HG03060 (cell line): ENCODE measurements around the gene CSNK1A1.

Experiments
- ATAC-seq: cut with Tn5 transposase; IDR thresholded peaks from one replicate; pipeline ENCODE4 v1.9.1; 2021; ENCODE audit warnings: low read depth, moderate number of reproducible peaks; ENCODE audit not compliant: unreplicated experiment

The CSNK1A1 gene

GRCh38 chr5:149495673-149496072 is 55.6 kb downstream of the CSNK1A1 start:
- no peak for ATAC-seq

- no peak for ATAC-seq
Observed at GRCh38 chr5:149493316-149493715, 57.9 kb downstream of the CSNK1A1 start.

GRCh38 chr5:149492781-149493180 is 58.5 kb downstream of the CSNK1A1 start:
- ATAC-seq, result no peak

GRCh38 chr5:149490599-149491485 is 60.4 kb downstream of the CSNK1A1 start:
- no peak for ATAC-seq

- ATAC-seq, result no peak
Observed at GRCh38 chr5:149489605-149490037, 61.6 kb downstream of the CSNK1A1 start.

GRCh38 chr5:149488645-149489306 is 62.5 kb downstream of the CSNK1A1 start:
- no peak for ATAC-seq

GRCh38 chr5:149487672-149488071 is 63.6 kb downstream of the CSNK1A1 start:
- no peak for ATAC-seq

- ATAC-seq, result no peak
Observed at GRCh38 chr5:149486726-149487635, 64.3 kb downstream of the CSNK1A1 start.

- no peak for ATAC-seq
Observed at GRCh38 chr5:149485655-149486615, 65.3 kb downstream of the CSNK1A1 start.

- ATAC-seq, result no peak
Observed at GRCh38 chr5:149481485-149481884, 69.8 kb downstream of the CSNK1A1 start.

- ATAC-seq, result no peak
Observed at GRCh38 chr5:149478761-149479160, 72.5 kb downstream of the CSNK1A1 start.

- no peak for ATAC-seq
Observed at GRCh38 chr5:149475777-149476176, 75.5 kb downstream of the CSNK1A1 start.

GRCh38 chr5:149474198-149474597 is 77.0 kb downstream of the CSNK1A1 start:
- no peak for ATAC-seq

GRCh38 chr5:149473441-149473840 is 77.8 kb downstream of the CSNK1A1 start:
- ATAC-seq, result no peak

- no peak for ATAC-seq
Observed at GRCh38 chr5:149472399-149472798, 78.8 kb downstream of the CSNK1A1 start.

GRCh38 chr5:149471406-149472183 is 79.6 kb downstream of the CSNK1A1 start:
- no peak for ATAC-seq

- no peak for ATAC-seq
Observed at GRCh38 chr5:149470942-149471341, 80.3 kb downstream of the CSNK1A1 start.

GRCh38 chr5:149466457-149466972 is 84.7 kb downstream of the CSNK1A1 start:
- ATAC-seq, result no peak
